Retinal pigment epithelial cell (primary cell): ENCODE measurements around the gene UGT3A2.

Experiments
- DNase-seq: peaks from one replicate; pipeline ENCODE4 v3.0.0-alpha.2; 2010; ENCODE audit warnings: low read depth
- H3K4me3 ChIP-seq: 2 replicates; pipeline ENCODE4 v1.5.1; 2011; ENCODE audit warnings: mild to moderate bottlenecking, low read length, control low read depth, moderate library complexity
- CTCF ChIP-seq: conservative IDR thresholded peaks from 2 replicates; pipeline ENCODE4 v1.5.1; 2011; ENCODE audit warnings: low read depth, low read length, control low read depth, inconsistent platforms

UGT3A2 gene

GRCh38 chr5:36089989-36090388, 23.3 kb upstream of the UGT3A2 start:
- TF ChIP-seq CTCF: peak; percentile 54
- H3K4me3 ChIP-seq: no peak overlapping the region
- DNase-seq: no peak

- H3K4me3 ChIP-seq: no peak overlapping the region
- TF ChIP-seq CTCF: peak; percentile 81
- no peak for DNase-seq
Measured at GRCh38 chr5:36079200-36079781, 12.6 kb upstream of the UGT3A2 start.

GRCh38 chr5:36078430-36078829, 11.7 kb upstream of the UGT3A2 start:
- no peak for DNase-seq
- no peak overlapping the region for H3K4me3 ChIP-seq
- TF ChIP-seq CTCF: no peak

- no peak for DNase-seq
- TF ChIP-seq CTCF: peak; percentile 30
Measured at GRCh38 chr5:36073595-36074216, 7.0 kb upstream of the UGT3A2 start.

GRCh38 chr5:36070687-36071571, 4.2 kb upstream of the UGT3A2 start:
- H3K4me3 ChIP-seq: no peak overlapping the region
- DNase-seq: no peak

More at GRCh38 chr5:36073595-36074216, 7.0 kb upstream of the UGT3A2 start:
- no peak overlapping the region for H3K4me3 ChIP-seq

GRCh38 chr5:36068751-36069281, 2.1 kb upstream of the UGT3A2 start:
- no peak for TF ChIP-seq CTCF
- DNase-seq: no peak
- H3K4me3 ChIP-seq: no peak overlapping the region

More at GRCh38 chr5:36070687-36071571, 4.2 kb upstream of the UGT3A2 start:
- no peak for TF ChIP-seq CTCF
